H1 (cell line): ENCODE data around the gene CPT2.

ENCODE experiments used
- CHD2 ChIP-seq: IDR thresholded peaks from 2 replicates; pipeline ENCODE4 v1.6.1; 2012; ENCODE audit warnings: low read length, improper control_type of control experiment
- CREB1 ChIP-seq: IDR thresholded peaks from 2 replicates; pipeline ENCODE4 v1.6.1; 2012; ENCODE audit warnings: inconsistent platforms
- CTCF ChIP-seq, 3 experiments: IDR thresholded peaks; 1 replicate in 2 of 3; 2 replicates in 1 of 3; pipeline versions ENCODE4 v1.5.1 to v1.6.1; 2011; ENCODE audit warnings: low read length in 3 of 3, mild to moderate bottlenecking in 3 of 3, inconsistent platforms in 2 of 3, low read depth in 1 of 3, moderate library complexity in 1 of 3; ENCODE audit not compliant: insufficient read depth in 1 of 3; ENCODE audit errors: control extremely low read depth in 1 of 3
- EP300 ChIP-seq, 2 experiments: IDR thresholded peaks; 1 replicate in 1 of 2; 2 replicates in 1 of 2; pipeline ENCODE4 v1.6.1; 2011 to 2012; ENCODE audit warnings: low read depth in 2 of 2, low read length in 2 of 2, mild to moderate bottlenecking in 2 of 2, borderline replicate concordance in 1 of 2, inconsistent platforms in 1 of 2, moderate library complexity in 1 of 2
- GTF2F1 ChIP-seq: IDR thresholded peaks from 2 replicates; pipeline ENCODE4 v1.6.1; 2012; ENCODE audit warnings: low read depth, low read length, improper control_type of control experiment, borderline replicate concordance
- HDAC6 ChIP-seq: IDR thresholded peaks from one replicate; pipeline ENCODE4 v1.7.1; 2012; ENCODE audit warnings: low read depth, mild to moderate bottlenecking, inconsistent platforms, low read length, moderate library complexity
- PHF8 ChIP-seq: fragments of 200-600 bp; sonication (generic); conservative IDR thresholded peaks from 2 replicates; pipeline ENCODE4 v1.7.1; 2012; ENCODE audit warnings: low read depth, mild to moderate bottlenecking, inconsistent platforms, low read length, moderate library complexity
- POLR2AphosphoS5 ChIP-seq: IDR thresholded peaks from 2 replicates; pipeline ENCODE4 v1.6.1; 2011; ENCODE audit warnings: low read depth, low read length
- RAD21 ChIP-seq, 2 experiments: IDR thresholded peaks in 1 of 2; conservative IDR thresholded peaks in 1 of 2; 2 replicates each; pipeline ENCODE4 v1.6.1; 2011; ENCODE audit warnings: low read depth in 2 of 2, low read length in 2 of 2, improper control_type of control experiment in 1 of 2, inconsistent platforms in 1 of 2, mild to moderate bottlenecking in 1 of 2, moderate library complexity in 1 of 2
- RFX5 ChIP-seq: IDR thresholded peaks from 2 replicates; pipeline ENCODE4 v1.6.1; 2011; ENCODE audit warnings: low read depth, low read length, improper control_type of control experiment, borderline replicate concordance
- RNF2 ChIP-seq: fragments of 200-900, 300-1000 bp; sonication (generic); IDR thresholded peaks from 2 replicates; pipeline ENCODE4 v1.7.1; 2016; ENCODE audit warnings: borderline replicate concordance, low read depth, mild to moderate bottlenecking, antibody characterized with exemption, low read length; ENCODE audit not compliant: poor library complexity, severe bottlenecking; ENCODE audit errors: missing control alignments
- SUZ12 ChIP-seq: fragments of 200-600 bp; sonication (generic); IDR thresholded peaks from 2 replicates; pipeline ENCODE4 v1.6.1; 2012; ENCODE audit warnings: mild to moderate bottlenecking, inconsistent platforms, low read length, moderate library complexity, mixed read lengths
- TAF7 ChIP-seq: optimal IDR thresholded peaks from 2 replicates; pipeline ENCODE3; 2011; ENCODE audit warnings: low read depth, mild to moderate bottlenecking, inconsistent platforms, low read length, moderate library complexity, borderline replicate concordance

- no peak for TF ChIP-seq POLR2AphosphoS5
- no peak for TF ChIP-seq CTCF (IDR thresholded peaks at IDR 0.05; ENCODE audit: control extremely low read depth in 1 of 3, insufficient read depth in 1 of 3, low read depth in 1 of 3, low read length in 3 of 3)
- TF ChIP-seq EP300 (IDR thresholded peaks at IDR 0.05; ENCODE audit: borderline replicate concordance in 1 of 2, low read depth in 2 of 2, low read length in 2 of 2) = no peak
- no peak for TF ChIP-seq RFX5
- no peak for TF ChIP-seq RNF2
- no peak for TF ChIP-seq RAD21 (IDR thresholded peaks at IDR 0.05 in 1 of 2, conservative IDR thresholded peaks at IDR 0.05 in 1 of 2; ENCODE audit: low read depth in 2 of 2, low read length in 2 of 2)
- no peak for TF ChIP-seq HDAC6
- no peak for TF ChIP-seq CHD2
- no peak for TF ChIP-seq CREB1
- no peak for TF ChIP-seq GTF2F1
- no peak for TF ChIP-seq PHF8
- TF ChIP-seq SUZ12 = no peak
- no peak for TF ChIP-seq TAF7
Measured at GRCh38 chr1:53203466-53203865, 6.8 kb downstream of the CPT2 start.
